Measurements from ENCODE around the gene SLC44A2. TPM values are rescaled to one million over a fixed set of nuclear protein-coding genes. Genes with fewer than 3 reads are reported as not detected.

The SLC44A2 gene
- total and polyA plus RNA-seq, 2 of the 13 experiments (the other 11 are each of a cell fraction or from before 2014, with no cell fraction given) = 2.4 to 5.6 TPM

DNA sequence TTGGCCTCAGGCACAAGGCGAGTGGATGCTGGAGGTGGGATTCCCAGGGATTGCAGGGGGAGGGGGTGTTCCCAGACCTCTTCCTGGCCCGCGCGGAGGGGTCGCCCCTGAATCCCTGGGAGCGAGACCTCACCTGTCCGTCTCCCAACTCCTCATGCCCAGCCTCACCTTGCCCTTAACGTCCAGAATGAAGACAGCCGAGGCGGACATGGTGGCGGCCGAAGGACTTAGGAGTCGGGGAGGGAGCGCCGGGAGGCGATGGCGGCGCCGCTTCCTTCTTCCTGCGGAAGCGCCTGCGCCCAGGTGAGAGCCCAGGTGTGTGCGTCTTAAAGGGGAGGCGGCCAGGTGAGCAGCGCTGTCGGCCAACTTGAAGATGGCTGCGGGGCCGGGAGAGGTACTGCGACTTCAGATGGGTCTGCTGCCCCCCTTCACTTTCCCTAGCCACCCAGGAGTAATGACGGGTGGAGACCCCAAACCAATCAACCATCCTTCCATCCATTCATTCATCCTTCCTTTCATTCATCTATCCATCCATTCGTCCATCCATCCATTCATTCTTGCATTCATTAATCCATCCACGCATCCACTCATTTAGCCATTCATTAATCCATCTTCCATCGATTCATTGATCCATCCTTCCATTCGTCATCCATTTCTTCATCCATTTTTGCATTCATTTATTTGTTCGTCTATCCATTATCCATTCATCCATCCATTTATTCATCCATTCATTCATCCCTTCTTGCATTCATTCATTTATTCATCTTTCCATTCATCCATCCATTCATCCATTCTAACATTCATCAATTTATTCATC, 38.1 kb upstream of the SLC44A2 start, which contains the start of gene AP1M2 (continued):
- no peak for TF ChIP-seq ZNF101 (CRISPR knock-in tag; IDR thresholded peaks at IDR 0.05; ENCODE audit: borderline replicate concordance, low read depth)
- no peak for TF ChIP-seq KAT8 (CRISPR knock-in tag; IDR thresholded peaks at IDR 0.05)
- TF ChIP-seq ZSCAN21 (CRISPR knock-in tag; IDR thresholded peaks at IDR 0.05; ENCODE audit: borderline replicate concordance) = no peak
- no peak for TF ChIP-seq ZBTB1 (CRISPR knock-in tag; IDR thresholded peaks at IDR 0.05; ENCODE audit: borderline replicate concordance)
- TF ChIP-seq, protein P1, sequence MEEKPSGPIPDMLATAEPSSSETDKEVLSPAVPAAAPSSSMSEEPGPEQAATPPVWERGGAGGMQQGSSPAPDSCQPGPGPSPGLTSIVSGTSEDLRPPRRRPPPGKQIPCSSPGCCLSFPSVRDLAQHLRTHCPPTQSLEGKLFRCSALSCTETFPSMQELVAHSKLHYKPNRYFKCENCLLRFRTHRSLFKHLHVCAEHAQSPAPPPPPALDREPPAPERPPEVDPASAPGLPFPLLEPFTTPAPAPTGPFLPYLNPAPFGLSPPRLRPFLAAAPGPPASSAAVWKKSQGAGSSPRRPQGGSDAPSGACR (CRISPR knock-in tag; IDR thresholded peaks at IDR 0.05) = no peak
- no peak for TF ChIP-seq POLR2AphosphoS5 (IDR thresholded peaks at IDR 0.05; ENCODE audit: low read depth, low read length)
- no peak for TF ChIP-seq TARDBP (CRISPR knock-in tag; IDR thresholded peaks at IDR 0.05)
- no peak for TF ChIP-seq SP5 (CRISPR knock-in tag; IDR thresholded peaks at IDR 0.05; ENCODE audit: borderline replicate concordance, low read depth)

DNA sequence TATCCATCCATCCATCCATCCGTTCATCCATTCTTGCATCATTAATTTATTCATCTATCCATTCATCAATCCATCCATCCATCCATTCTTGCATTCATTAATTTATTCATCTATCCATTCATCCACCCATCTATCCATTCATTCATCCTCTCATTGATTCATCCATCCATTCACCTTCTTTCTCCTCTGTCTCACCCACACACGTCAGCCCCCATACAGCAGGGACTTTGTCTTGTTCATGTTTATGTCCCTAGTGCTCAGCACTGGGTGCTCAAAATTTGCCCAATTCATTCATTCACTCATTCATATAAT, 37.6 kb upstream of the SLC44A2 start:
- H3K9me3 ChIP-seq (ENCODE audit: low read length) = no peaks in the 10 kb centered on the region
- H3K4me1 ChIP-seq (ENCODE audit: insufficient read depth, low read length) = no peaks in the 10 kb centered on the region
- H3K4me3 ChIP-seq (replicated peaks in 1 of 3; ENCODE audit: insufficient read depth in 1 of 3, low read depth in 2 of 3, low read length in 3 of 3) = no peak overlapping the region
- H3K79me2 ChIP-seq (ENCODE audit: insufficient read depth, low read length) = no peaks in the 10 kb centered on the region
- intact Hi-C loops (cut with micrococcal nuclease; ENCODE audit: unreplicated experiment) (no loop called here), in situ Hi-C loops (cut with HindIII; ENCODE audit: extremely low pct_ligation_motif_present, low pct_unique_long_range_greater_than_20kb) (no loop called here)
- no peak for DNase-seq (ENCODE audit: low spot score)
- no peaks in the 10 kb centered on the region for H3K36me3 ChIP-seq (replicated peaks in 1 of 2; ENCODE audit: control insufficient read depth in 1 of 2, insufficient read depth in 2 of 2, low read length in 2 of 2)
- ChIA-PET CTCF (ENCODE audit: low intra/inter-chr PET ratio, low total read pairs) (no interaction called here), POLR2A (no interaction called here)
- H3K27me3 ChIP-seq (ENCODE audit: control insufficient read depth in 1 of 2, insufficient read depth in 2 of 2, low read length in 2 of 2) = peaks cover 3 to 21% of the 10 kb centered on the region in 2 experiments; a peak in 3 of 5 replicates
- TF ChIP-seq ATF7 (IDR thresholded peaks at IDR 0.05) = peak; percentile 72
- no peak for TF ChIP-seq ATF7 (CRISPR knock-in tag; IDR thresholded peaks at IDR 0.05)
- TF ChIP-seq SOX5 (CRISPR knock-in tag; IDR thresholded peaks at IDR 0.05; ENCODE audit: borderline replicate concordance) = no peak
- no peak for ATAC-seq
- H3K27ac ChIP-seq (ENCODE audit: extremely low read length, insufficient read depth, low read length) = no peak overlapping the region
- H3K9ac ChIP-seq (ENCODE audit: insufficient read depth, low read depth, low read length) = no peak overlapping the region
- H3K4me2 ChIP-seq (ENCODE audit: low read depth, low read length) = no peak overlapping the region
- FAIRE-seq = no peak
- no peaks in the 10 kb centered on the region for H4K20me1 ChIP-seq (ENCODE audit: insufficient read depth, low read length)
- WGBS (ENCODE audit: low lambda C conversion rate) = 32% methylated on average over 2 of the region's 2 CpGs
- no TSS peak for BruUV-seq (replicated peaks)
- no peak overlapping the region for H2AFZ ChIP-seq (ENCODE audit: low read length)

Measured in HepG2 (cell line).